Measurements from ENCODE around the gene NECTIN1.
A peak's percentile ranks its signal among the peaks of the same experiment; 100 is the strongest.

NECTIN1 gene

DNA sequence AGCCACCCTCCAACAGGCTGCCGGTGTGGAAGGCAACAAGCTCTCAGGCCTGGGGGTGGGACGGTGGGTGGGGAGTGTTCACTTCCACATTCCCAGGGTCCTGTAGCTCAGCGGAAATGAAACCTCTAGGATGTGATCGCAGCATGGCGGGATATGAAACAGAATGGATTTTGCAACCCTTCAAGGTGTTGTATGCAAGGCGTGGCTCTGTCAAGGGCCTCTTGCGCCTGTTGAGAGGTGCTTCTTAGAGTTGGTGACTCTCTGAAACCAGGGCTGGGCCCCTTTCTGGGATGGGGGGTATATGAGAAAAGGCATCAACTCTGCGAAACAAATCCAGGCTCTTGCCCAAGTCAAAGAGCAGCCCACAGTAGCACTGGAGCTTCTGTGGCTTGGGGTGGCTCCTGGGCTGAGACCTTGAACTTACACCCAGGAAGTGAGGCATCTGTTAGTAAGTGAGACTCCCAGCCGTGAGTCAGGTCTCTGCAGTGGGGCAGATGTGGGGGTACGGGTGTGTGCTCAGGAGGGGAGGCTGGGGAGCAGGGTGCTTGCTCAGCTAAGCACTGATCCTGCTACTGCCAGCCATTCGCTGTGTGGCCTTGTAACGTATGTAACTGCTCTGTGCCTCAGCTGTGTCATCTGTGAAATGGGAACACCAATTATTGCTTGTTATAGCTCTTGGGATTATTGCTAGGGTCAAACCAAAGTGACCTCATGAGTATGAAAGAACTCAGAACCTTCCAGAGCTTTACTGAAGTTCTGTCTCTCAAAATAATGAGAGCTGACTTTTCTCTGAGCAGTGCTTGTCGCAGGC lies 28.3 kb downstream of the NECTIN1 start:
- DNase-seq, result no peak
- intact Hi-C loops (cut with DNase I), result no loop called here

DNA sequence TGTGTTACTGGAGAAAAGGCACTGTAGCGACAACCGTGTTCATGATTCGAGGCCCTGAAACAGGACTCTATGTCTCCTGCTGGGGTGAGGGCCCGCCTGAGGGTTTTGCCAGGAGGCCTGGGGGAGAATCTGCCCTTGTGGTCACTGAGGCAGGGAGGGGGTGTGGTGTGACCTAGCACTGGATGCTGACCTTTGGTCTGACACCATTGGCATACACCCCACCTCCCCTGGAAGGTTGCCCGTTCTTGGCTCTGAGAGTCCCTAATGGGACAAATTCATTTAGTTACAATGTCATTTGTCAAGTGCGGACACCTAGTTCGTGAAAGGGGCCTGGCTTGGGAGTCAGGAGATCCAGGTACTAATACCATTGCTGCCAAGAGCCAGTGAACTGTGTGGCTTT lies 29.0 kb downstream of the NECTIN1 start:
- no peak for DNase-seq
- intact Hi-C loops (cut with DNase I), result no loop called here

DNA sequence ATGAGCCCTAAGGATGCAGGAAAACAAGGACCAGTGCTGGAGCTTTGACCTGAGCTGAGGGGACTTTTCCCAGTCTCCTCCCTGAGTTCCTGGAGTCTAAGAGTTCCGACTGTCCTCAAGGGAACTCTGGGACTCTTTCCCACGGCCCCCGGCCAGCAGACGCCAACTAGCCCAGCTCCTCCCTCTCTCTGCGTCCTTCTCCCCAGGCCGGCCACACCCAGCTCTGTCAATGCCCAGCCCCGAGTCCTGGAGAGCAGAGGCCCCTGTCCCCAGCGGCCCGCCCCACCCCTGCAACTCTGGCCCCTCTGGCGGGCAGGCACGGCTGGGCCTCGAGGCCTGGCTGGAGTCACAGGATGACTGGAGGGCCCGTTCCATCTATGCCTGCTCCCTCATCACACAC lies 29.8 kb downstream of the NECTIN1 start:
- no peak for DNase-seq
- intact Hi-C loops (cut with DNase I), result no loop called here

DNA sequence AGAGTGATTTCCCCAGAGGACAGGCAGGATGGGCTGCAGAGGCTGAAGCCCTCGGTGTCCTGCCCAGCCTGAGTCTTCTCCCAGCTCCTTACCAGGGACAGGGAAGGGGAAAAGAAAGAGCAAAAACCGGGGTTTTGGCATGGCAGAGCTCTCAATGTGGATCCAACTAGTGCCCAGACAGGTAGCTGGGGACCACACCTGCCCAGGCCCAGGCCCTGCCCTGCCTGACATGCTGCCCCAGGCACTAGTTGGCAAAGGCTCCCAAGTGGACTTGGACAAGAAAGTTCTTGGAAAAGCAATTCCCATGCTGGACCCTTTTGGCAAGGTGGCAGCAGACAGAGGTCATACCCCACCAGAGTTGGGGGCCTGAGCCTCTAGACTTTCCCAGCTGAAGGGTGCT lies 31.1 kb downstream of the NECTIN1 start:
- DNase-seq, result no peak

DNA sequence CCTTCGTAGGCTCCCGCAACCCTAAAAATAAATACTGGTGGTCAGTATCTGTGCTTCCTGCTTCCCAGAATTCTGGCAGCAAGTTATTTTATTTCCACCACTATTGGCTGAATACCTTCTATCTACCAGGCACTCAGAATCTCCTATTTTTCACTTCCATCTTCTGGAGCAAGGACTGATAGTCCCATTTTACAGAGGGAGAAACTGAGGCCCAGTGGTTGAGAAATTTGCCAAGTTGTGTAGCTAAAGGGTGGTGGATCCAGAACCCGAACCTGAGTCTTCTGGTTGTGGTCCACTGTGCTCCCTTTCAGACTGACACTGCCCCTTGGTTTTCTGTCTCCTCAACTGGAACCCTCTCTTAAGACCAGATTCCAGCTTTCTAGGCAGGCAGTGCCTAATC lies 31.6 kb downstream of the NECTIN1 start:
- intact Hi-C loops (cut with DNase I), result no loop called here
- no peak for DNase-seq

More for the DNA sequence above, 31.1 kb downstream of the NECTIN1 start:
- intact Hi-C loops (cut with DNase I), result no loop called here

DNA sequence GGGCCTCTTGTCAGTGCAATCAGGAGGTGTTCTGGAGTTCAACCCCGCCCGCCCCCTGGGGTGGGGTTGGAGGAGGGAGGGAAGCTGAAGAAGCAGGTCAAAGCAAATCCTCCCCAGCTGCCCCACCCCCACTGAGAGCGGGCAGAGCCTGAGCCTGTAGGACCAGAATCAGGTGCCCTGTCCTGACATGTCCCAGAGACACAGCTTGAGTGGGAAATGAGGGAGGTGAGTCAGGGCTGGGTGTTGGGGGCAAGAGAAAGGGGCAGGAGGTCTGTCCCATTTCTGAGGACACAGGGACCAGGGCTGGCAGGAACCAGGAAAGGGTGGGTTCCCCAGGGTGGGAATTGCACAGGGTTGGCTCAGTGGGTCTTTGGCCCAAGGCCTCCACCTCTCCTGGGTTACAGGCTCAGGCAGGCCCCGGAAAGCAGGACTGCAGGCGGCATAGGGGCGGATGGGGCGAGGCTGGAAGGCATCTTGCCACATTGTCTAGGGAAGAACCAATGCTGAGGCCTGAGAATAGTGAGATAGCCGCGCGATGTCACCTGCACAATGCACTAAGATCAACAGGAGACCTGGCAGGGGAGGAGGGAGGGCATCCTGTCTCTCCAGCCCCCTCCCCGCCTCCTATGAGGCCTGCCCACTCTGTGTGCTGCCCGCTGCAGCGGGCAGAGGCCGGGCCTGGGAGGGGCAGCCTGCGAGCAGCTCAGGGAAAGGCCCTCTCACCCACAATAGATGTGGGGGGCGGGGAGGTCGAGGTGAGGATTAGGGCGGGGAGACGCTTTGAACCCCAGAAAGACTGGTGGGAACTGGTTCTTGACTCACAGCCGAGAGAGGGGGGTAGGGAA lies 32.4 kb downstream of the NECTIN1 start:
- intact Hi-C loops (cut with DNase I), result no loop called here
- DNase-seq, result no peak

DNA sequence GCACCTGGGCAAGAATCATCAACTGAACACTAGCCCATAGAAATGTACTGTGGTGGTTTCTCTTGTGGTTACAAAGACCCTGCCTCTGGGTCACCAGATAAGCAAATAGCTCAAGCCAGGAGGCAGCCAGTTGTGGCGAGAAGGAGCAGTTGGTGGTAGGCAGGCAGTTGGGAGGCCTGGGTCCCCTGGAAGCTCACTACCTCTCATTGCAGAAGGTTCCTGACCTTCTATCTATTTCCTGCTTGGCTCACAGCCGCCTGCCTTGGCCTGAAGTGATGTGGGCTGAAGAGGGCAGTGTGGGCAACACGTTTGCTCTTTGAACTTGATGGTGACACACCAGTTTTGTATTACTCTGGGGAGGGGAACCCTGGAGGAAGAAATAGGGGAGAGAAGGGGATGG lies 34.7 kb downstream of the NECTIN1 start:
- DNase-seq, result no peak
- intact Hi-C loops (cut with DNase I), result no loop called here

DNA sequence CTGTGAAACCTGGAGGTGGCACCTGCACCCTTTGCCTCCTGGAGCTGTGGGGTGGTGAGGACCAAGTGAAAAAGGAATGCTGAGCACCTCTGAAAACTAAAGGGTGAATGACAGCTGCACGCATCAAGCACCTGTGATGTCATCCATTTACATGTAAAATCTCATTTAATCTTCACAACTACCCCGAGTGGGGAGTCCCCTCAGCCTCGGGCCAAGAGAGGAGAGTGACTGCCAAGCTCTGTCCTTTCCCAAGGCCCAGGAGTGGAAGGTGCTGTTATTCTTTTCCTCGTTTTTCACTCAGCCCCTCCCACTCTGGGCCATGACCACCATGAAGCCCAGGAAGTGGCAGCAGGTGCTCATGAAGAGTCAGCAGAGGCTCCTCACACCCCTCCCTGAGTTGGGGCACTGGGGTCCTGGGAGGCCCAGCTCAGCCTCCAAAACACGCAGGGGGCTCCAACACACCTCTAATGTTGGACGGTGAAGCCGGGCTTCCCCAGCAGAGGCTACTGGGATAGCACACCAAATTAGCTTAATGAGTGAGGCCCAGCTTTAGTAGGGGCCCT lies 35.7 kb downstream of the NECTIN1 start:
- intact Hi-C loops (cut with DNase I), result no loop called here

DNA sequence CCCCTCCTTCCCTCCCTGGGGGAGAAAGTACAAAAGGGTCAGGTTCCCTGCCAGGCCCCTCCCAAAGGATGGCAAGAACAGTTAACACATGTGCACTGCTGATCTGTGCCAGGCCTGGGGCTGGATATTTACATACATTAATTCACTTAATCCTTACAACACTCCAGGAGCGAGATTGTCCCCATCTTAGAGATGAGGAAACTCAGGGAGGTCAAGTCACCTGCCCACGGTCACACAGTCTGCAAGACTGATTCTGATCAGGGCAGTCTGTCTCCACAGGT lies 36.5 kb downstream of the NECTIN1 start:
- DNase-seq, result no peak
- intact Hi-C loops (cut with DNase I), result no loop called here

More for the DNA sequence above, 35.7 kb downstream of the NECTIN1 start:
- no peak for DNase-seq

DNA sequence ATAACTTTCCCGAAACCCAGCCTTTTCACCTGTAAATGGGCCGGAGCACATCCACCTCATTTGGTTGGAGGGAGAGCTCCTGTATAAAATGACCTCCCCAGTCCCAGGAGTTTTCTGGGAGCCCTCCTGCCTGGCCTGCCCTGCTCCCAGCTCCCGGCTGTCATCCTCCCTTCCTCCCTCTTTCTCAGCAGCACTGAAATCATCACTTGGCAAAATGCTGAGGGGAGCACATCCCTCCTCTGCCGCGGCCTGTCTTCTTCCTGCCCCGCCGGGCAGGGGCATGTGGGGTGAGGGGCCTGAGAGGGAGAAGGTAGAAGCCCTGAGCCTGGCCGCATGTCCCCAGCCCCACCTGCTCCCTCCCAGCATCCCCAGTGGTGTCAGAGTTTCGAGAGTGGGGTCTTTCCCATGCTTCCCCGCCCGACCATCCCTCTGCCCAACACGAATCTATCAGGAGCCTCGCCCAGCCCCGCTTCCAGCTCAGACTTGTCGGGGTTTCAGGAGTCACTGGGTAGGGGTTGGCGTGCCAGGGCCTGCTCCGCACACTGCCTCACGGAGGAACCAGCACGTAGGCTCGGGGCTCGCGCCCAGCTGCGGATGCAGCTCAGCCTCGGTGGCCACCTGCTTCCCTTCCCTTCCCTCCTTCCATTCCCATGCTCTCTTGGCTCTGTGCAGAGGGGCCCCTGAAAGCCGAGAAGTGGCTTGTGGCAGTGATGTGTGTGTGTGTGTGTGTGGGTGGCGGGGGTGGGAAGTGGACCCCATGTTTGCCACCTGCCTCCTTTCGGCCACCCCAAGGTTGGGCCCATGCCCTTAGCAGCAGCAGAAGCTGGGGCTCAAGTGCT lies 37.1 kb downstream of the NECTIN1 start:
- peak in 2 of 10 donors; percentile 84 to 88 for DNase-seq
- intact Hi-C loops (cut with DNase I), result no loop called here

DNA sequence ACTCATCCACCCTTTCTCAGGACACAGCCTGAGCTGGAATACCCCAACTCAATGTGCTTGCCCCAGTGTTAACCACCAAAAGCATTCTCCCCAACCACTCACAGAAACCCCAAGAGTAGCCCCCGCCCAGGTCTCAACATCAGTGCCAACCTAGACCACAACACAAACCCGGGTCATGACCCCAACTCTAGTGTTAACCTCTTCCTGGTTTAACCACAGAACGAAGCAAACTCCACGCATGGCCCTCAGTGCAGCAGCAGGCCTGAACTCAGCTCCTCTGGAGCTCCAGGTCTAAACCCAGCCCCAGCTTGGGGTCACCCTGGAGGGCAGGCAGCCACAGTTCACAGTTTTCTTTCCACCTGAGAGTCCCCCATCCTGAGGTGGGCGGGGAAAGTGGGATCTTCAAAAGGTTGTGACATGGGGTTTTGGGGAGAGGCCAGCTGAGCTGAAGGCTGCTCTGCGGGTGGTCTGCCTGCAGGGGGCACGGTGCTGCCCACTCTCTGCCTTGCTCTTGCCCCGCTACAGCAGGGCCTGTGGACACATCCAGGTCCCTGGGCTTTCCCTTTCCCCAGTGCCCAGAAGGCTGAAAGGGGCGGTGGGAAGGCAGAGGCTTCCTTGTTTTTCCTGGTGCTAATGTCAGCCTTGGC lies 37.9 kb downstream of the NECTIN1 start:
- DNase-seq, result no peak

DNA sequence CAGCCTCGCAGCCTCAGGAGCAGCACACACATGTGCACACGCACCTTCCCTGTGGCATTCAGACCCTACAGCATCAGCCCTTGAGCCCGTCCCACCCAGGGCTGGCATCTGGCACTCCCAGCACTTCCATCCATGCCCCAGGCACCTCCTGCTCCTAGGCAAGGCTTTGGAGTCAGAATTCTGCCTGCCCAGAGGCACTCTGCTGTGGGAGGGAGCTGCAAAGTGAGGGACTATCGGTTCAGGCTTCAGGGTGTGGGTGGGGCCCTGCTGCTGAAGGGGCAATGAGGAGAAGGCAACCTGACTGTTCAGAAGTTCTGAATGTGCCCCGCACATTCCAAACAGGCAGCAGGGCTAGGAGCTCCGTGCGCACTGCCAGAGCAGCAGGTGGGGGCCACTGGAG lies 39.7 kb downstream of the NECTIN1 start:
- no peak for DNase-seq
- intact Hi-C loops (cut with DNase I), result no loop called here

More for the DNA sequence above, 37.9 kb downstream of the NECTIN1 start:
- intact Hi-C loops (cut with DNase I), result no loop called here

DNA sequence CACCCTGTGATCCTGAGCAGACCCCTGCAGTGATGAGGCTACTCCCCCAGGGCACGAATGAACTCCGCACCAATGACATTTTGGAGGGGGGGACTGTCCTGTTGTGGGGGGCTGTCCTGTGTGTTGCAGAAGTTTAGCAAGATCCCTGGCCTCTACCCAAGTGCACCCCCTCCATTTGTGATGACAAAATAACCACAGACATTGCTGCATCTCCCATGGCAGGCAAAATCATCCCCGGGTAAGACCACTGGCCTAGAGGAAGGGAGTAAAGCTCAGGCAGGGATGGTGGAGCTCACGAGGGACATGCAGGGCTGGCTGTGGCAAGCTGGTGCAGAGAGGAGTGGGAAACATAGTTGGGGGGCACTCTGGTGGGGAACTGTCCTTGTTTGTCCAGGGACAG lies 40.6 kb downstream of the NECTIN1 start:
- DNase-seq, result no peak
- intact Hi-C loops (cut with DNase I), result no loop called here

DNA sequence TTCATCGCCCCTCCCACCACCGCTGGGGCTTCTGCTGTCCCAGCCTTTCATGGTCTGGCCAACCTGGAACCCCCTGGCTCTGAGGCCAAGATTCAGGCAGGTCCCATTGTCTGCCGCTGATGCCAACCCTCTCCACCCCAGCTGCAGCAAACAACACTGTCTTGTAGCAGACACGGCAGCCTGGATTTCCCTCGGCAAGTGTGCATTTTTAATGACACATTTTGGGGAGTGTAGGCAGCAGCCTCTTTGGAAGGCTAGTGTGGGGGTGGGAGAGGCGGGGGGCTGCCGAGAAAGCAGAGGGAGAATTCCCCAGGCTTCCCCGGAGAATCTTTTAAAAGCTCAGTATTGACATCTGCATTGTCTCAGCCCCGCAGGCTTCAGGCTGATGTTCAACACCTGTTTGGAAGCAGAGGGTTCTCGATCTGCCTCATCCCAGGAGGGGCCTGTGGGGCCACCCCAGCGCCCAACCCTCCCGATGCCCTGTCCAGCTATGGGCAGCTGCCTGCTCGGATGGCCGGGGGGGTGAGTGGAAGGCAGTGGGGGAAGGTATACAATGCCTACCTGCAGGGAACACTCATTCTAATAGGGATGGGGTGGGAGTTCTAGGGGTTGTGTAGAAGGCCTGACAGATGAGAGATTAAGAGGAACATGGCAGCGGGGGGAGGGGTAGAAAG lies 41.5 kb downstream of the NECTIN1 start:
- DNase-seq, result peak in 1 of 10 donors; percentile 87
- intact Hi-C loops (cut with DNase I), result no loop called here

DNA sequence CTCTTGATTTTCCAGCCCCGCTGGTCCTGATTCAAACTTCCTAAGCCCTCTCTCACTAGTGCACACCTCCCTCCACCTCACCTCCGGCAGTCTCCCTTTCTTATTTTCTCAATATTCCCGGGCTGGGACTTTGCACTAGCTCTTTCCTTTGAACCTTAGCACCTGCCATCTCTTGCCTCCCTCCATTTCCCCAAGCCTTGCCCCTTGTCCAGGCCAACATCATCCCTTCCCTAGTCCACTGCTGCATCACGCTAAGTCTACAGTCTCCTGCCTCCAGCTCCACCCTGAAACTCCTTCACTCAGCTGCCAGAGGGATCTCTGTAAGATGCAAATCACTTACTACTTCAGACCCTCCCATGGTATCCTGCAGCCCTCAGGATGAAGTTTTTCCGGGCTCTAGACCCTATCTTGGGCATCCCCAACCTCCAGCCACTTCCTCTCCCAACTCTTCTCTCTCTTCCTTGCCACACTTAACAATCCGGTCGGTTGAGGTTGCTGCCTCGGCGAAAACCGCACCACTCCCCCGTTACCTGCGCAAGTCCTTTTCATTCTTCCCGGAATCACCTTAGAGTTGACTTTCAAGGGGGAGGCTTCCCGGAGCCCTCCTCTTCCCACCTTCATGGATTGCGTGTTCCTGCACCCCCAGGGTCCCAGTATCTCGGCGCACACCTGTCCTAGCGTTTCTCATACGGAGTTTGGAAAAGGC lies 42.7 kb downstream of the NECTIN1 start:
- intact Hi-C loops (cut with DNase I), result no loop called here

DNA sequence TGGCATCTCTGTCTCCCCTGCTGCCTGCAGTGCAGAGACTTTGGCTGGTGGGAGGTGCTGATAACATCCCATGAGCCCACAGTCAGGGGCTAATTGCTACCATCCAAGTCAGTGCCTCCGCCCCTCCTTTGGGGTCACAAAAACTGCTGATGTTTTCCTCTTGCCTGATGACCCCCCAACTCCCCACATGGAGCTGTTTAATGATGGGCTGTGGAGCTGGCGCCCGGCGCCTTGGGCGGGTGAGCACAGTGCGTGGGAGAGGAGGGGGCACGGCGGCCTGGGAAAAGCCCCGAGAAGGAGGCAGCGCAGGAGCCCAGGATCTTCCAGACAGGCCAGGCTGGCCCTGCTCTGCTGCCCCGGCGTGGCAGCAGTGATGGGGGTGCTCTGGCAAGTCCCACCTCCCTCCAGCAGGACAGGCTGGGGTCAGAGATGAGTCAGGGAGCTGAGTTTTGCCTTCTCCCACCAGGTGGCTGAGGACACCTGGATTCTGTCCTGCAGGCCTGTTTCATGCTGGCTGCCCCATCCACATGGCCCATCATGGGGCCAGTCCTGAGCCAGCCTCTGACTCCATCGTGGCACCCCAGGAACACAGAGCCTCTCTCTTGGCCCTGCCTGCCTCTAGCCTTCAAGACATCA lies 43.8 kb downstream of the NECTIN1 start:
- no peak for DNase-seq
- intact Hi-C loops (cut with DNase I), result no loop called here

More for the DNA sequence above, 42.7 kb downstream of the NECTIN1 start:
- no peak for DNase-seq

DNA sequence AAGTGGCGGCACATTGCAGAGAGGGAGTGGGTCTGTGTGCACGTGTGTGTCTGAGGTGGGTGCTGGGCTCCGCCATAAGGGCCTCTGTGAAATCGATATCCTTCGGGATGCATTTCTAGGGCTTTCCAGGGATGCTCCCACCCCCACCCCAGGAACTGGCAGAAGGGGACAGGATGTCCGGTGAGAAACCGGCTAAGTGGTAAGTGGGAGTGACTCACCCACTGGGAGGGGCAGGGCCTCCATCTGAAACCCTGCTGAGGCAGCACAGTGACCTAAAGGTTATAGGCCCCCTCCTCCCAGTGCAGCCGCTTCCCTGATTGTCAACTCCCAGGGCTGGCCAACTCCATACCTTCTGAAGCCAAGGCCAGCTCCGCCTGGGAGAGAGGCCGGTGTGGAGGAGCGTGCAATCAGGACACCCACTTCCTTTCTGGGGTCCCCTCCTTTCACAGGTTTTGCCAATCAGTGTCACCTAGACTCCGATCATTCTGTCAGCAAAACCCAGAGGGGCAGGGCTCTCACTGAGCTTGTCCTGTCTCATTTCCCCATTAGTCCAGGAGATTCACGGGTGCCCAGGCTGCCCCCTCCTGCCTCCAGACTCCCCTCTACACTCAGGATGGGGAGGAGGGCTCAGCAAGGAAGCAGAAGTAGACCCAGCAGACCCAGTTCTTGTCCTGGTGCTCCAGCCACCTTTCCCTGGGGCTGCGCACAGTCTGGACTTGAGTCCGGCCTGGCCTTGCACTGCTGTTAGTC lies 44.5 kb downstream of the NECTIN1 start:
- intact Hi-C loops (cut with DNase I), result no loop called here
- DNase-seq, result no peak

DNA sequence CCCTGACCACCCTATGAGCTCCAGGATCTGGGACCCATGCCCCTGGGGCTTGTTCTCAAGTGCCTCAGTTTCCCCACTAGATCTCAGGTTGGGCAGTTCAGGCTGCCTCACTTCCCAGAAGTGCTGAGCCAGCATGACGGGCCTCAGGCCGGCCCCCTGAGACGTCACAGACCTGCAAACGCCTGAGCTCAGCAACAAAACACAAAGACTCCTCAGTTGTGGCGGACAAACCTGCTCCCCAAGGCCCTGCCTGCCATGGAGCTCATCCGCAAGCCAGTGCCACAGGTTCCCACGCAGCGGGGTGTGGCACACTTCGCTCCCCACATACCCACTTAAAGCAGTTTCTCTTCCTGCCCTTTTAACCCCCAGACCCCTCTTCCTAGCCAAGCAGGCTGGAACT lies 45.2 kb downstream of the NECTIN1 start:
- intact Hi-C loops (cut with DNase I), result no loop called here
- peak in 1 of 10 donors; percentile 79 for DNase-seq
